ENCODE data around the gene MIOX. TPM values are rescaled to one million over a fixed set of nuclear protein-coding genes. Genes with fewer than 3 reads are reported as not detected.

MIOX gene
- total RNA-seq: 10 to 100 TPM in 1 of 4 donors, 1 to 10 TPM in 3; 2.1 to 11.3 (median 4.7) TPM

- TF ChIP-seq CTCF (IDR thresholded peaks at IDR 0.05) (no peak), POLR2A (IDR thresholded peaks at IDR 0.05) (peak in 1 of 2 donors; percentile 37)
- no peaks in the 10 kb centered on the region for H3K36me3 ChIP-seq
- WGBS, 2 donors: 20 to 40% methylated on average over 6 to 7 of the region's 23 CpGs
- H3K4me3 ChIP-seq (replicated peaks in 1 of 3): no peak within 1 kb of the TSS
- H3K9me3 ChIP-seq: no peaks in the 10 kb centered on the region
- H3K4me1 ChIP-seq: peaks cover 47 to 68% of the 10 kb centered on the region in 2 donors
- DNase-seq: peak; percentile 75 to 87
- H3K27me3 ChIP-seq: no peaks in the 10 kb centered on the region
- intact Hi-C loops (cut with DNase I): no loop called here
- H3K27ac ChIP-seq: peak within 1 kb of the TSS; percentile 80 to 92 (median 86)
Observed at GRCh38 chr22:50486561-50487289, at the start of gene MIOX. Gene MIOX (plus strand): TSS chr22:50486859. CDS start chr22:50486898, 39 bp downstream.

- no peaks in the 10 kb centered on the region for H3K27me3 ChIP-seq
- H3K9me3 ChIP-seq: no peaks in the 10 kb centered on the region
- intact Hi-C loops (cut with DNase I): no loop called here
- no peak for DNase-seq
- 92 to 93% methylated on average over 16 to 36 of the region's 36 CpGs for WGBS, 2 donors
- H3K27ac ChIP-seq: no peak overlapping the region
- no peaks in the 10 kb centered on the region for H3K4me1 ChIP-seq
- peaks cover 40 to 46% of the 10 kb centered on the region in 2 donors for H3K36me3 ChIP-seq
- TF ChIP-seq POLR2A (IDR thresholded peaks at IDR 0.05): no peak
- no peak for TF ChIP-seq CTCF (IDR thresholded peaks at IDR 0.05)
- no peak overlapping the region for H3K4me3 ChIP-seq (replicated peaks in 1 of 3)
Observed at GRCh38 chr22:50437511-50438304, 49.0 kb upstream of the MIOX start.

GRCh38 chr22:50438305-50439275, 48.1 kb upstream of the MIOX start:
- no peaks in the 10 kb centered on the region for H3K27me3 ChIP-seq
- H3K4me3 ChIP-seq (replicated peaks in 1 of 3): no peak overlapping the region
- no peaks in the 10 kb centered on the region for H3K9me3 ChIP-seq
- peaks cover 6 to 8% of the 10 kb centered on the region in 2 donors for H3K4me1 ChIP-seq
- TF ChIP-seq POLR2A (IDR thresholded peaks at IDR 0.05): no peak
- TF ChIP-seq CTCF (IDR thresholded peaks at IDR 0.05): no peak
- 87 to 92% methylated on average over 10 to 24 of the region's 34 CpGs for WGBS, 2 donors
- no peak overlapping the region for H3K27ac ChIP-seq
- DNase-seq: no peak
- H3K36me3 ChIP-seq: peaks cover 37 to 46% of the 10 kb centered on the region in 2 donors
- intact Hi-C loops (cut with DNase I): no loop called here

GRCh38 chr22:50439314-50439870, 47.3 kb upstream of the MIOX start:
- Histone ChIP-seq H3K36me3 (peaks cover 37 to 46% of the 10 kb centered on the region in 2 donors), H3K27ac (no peak overlapping the region)
- WGBS, 2 donors: 90 to 100% methylated on average over 4 to 16 of the region's 17 CpGs

More at GRCh38 chr22:50439314-50439870, 47.3 kb upstream of the MIOX start:
- H3K4me1 ChIP-seq: peaks cover 14 to 16% of the 10 kb centered on the region in 2 donors
- no peaks in the 10 kb centered on the region for H3K27me3 ChIP-seq
- intact Hi-C loops (cut with DNase I): no loop called here
- no peak for DNase-seq
- no peak for TF ChIP-seq POLR2A (IDR thresholded peaks at IDR 0.05)
- TF ChIP-seq CTCF (IDR thresholded peaks at IDR 0.05): no peak
- H3K9me3 ChIP-seq: no peaks in the 10 kb centered on the region
- H3K4me3 ChIP-seq (replicated peaks in 1 of 3): no peak overlapping the region
